H1 (cell line): ENCODE measurements around the gene NKPD1.

Source experiments
- CTCF ChIP-seq, 3 experiments: IDR thresholded peaks; 1 replicate in 2 of 3; 2 replicates in 1 of 3; pipeline versions ENCODE4 v1.5.1 to v1.6.1; 2011; ENCODE audit warnings: low read length in 3 of 3, mild to moderate bottlenecking in 3 of 3, inconsistent platforms in 2 of 3, low read depth in 1 of 3, moderate library complexity in 1 of 3; ENCODE audit not compliant: insufficient read depth in 1 of 3; ENCODE audit errors: control extremely low read depth in 1 of 3
- EGR1 ChIP-seq: IDR thresholded peaks from 2 replicates; pipeline ENCODE4 v1.6.1; 2011; ENCODE audit warnings: low read depth, low read length, borderline replicate concordance
- GABPA ChIP-seq: IDR thresholded peaks from 2 replicates; pipeline ENCODE4 v1.6.1; 2011; ENCODE audit warnings: mild to moderate bottlenecking, low read length, moderate library complexity, borderline replicate concordance; ENCODE audit not compliant: insufficient read depth
- KDM4A ChIP-seq: IDR thresholded peaks from one replicate; pipeline ENCODE4 v1.7.1; 2012; ENCODE audit warnings: low read depth, mild to moderate bottlenecking, moderate library complexity, low read length, inconsistent platforms; ENCODE audit not compliant: severe bottlenecking
- MAFK ChIP-seq: IDR thresholded peaks from 2 replicates; pipeline ENCODE4 v1.6.1; 2012; ENCODE audit warnings: low read depth, mild to moderate bottlenecking, improper control_type of control experiment, low read length
- PHF8 ChIP-seq: fragments of 200-600 bp; sonication (generic); conservative IDR thresholded peaks from 2 replicates; pipeline ENCODE4 v1.7.1; 2012; ENCODE audit warnings: low read depth, mild to moderate bottlenecking, inconsistent platforms, low read length, moderate library complexity
- POLR2A ChIP-seq, 2 experiments: IDR thresholded peaks; 1 replicate in 1 of 2; 2 replicates in 1 of 2; pipeline ENCODE4 v1.6.1; 2011; ENCODE audit warnings: low read depth in 2 of 2, low read length in 2 of 2, mild to moderate bottlenecking in 2 of 2; ENCODE audit errors: control extremely low read depth in 1 of 2
- POLR2AphosphoS5 ChIP-seq: IDR thresholded peaks from 2 replicates; pipeline ENCODE4 v1.6.1; 2011; ENCODE audit warnings: low read depth, low read length
- RAD21 ChIP-seq, 2 experiments: IDR thresholded peaks in 1 of 2; conservative IDR thresholded peaks in 1 of 2; 2 replicates each; pipeline ENCODE4 v1.6.1; 2011; ENCODE audit warnings: low read depth in 2 of 2, low read length in 2 of 2, improper control_type of control experiment in 1 of 2, inconsistent platforms in 1 of 2, mild to moderate bottlenecking in 1 of 2, moderate library complexity in 1 of 2
- SIX5 ChIP-seq: IDR thresholded peaks from 2 replicates; pipeline ENCODE4 v1.6.1; 2011; ENCODE audit warnings: mild to moderate bottlenecking, low read depth, low read length
- SUZ12 ChIP-seq: fragments of 200-600 bp; sonication (generic); IDR thresholded peaks from 2 replicates; pipeline ENCODE4 v1.6.1; 2012; ENCODE audit warnings: mild to moderate bottlenecking, inconsistent platforms, low read length, moderate library complexity, mixed read lengths
- TAF1 ChIP-seq: IDR thresholded peaks from 2 replicates; pipeline ENCODE4 v1.6.1; 2011; ENCODE audit warnings: mild to moderate bottlenecking, low read depth, low read length
- TF ChIP-seq, protein P1 (sequence below): IDR thresholded peaks from 2 replicates; pipeline ENCODE4 v1.6.1; 2012; ENCODE audit warnings: inconsistent platforms

DNA sequence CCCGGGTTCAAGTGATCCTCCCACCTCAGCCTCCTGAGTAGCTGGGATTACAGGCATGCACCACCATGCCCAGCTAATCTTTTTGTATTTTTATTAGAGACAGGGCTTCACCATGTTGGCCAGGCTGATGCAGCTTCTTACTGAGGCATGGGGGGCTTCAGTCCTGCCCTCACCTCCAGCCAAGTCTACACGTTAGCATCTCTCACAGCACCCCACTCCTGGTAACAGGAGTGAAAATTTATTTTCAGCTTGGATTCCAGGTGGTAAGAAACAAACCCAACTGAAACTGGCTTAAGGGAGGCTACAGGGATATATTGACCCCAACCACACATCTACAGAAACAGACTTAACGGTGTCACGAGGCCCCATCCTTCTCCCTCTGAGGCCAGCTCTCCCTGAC is 10.6 kb downstream of the NKPD1 start:
- TF ChIP-seq RAD21 (IDR thresholded peaks at IDR 0.05 in 1 of 2, conservative IDR thresholded peaks at IDR 0.05 in 1 of 2; ENCODE audit: low read depth in 2 of 2, low read length in 2 of 2) (no peak), SUZ12 (no peak), CTCF (IDR thresholded peaks at IDR 0.05; ENCODE audit: control extremely low read depth in 1 of 3, insufficient read depth in 1 of 3, low read depth in 1 of 3, low read length in 3 of 3) (no peak), TAF1 (no peak), GABPA (no peak), SIX5 (no peak), EGR1 (no peak), PHF8 (no peak), KDM4A (no peak), POLR2A (IDR thresholded peaks at IDR 0.05; ENCODE audit: control extremely low read depth in 1 of 2, low read depth in 2 of 2, low read length in 2 of 2) (no peak), POLR2AphosphoS5 (no peak), MAFK (no peak)
- TF ChIP-seq, protein P1, sequence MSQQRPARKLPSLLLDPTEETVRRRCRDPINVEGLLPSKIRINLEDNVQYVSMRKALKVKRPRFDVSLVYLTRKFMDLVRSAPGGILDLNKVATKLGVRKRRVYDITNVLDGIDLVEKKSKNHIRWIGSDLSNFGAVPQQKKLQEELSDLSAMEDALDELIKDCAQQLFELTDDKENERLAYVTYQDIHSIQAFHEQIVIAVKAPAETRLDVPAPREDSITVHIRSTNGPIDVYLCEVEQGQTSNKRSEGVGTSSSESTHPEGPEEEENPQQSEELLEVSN, result no peak
